Subcutaneous adipose tissue (tissue), 4 donors: Measurements from ENCODE around the gene CAMKK1. TPM values are rescaled to one million over a fixed set of nuclear protein-coding genes. Genes with fewer than 3 reads are reported as not detected.

ENCODE experiments used
- total RNA-seq, 4 donors: library from RNA; depleted of rRNA; stranded (reverse); fragments of >200 nt; gene quantifications; one replicate each; pipeline ENCODE4 v1.1.0, GENCODE V29; 2016
- TF ChIP-seq, protein P1 (sequence below): fragments of 450-650 bp; IDR thresholded peaks from one replicate; pipeline ENCODE4 v1.5.1; 2016; ENCODE audit warnings: low read depth, mild to moderate bottlenecking, control low read depth, antibody characterized with exemption, moderate library complexity

Gene CAMKK1
- total RNA-seq, 4 donors from 2014 or later = 3.2 to 6.6 (median 3.8) TPM

DNA sequence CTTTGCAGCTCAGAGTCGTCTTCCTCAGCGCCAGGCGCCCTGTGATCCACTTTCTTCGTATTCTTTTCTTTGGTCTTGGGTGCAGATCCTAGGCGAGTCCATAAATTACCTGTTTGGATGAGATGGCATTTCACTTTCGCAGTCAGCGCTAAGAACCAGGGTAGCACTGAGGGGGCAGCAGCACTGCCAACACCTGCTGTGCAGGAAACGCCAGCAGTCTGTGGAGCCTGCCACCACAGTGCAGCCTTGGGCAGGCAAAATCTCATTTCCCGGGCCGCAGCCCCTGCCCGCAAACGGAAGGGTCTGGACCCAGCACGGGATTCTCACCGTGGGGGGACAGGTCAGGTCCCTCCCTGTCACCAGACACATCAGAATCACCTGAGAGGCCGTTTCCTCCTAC, 79.7 kb downstream of the CAMKK1 start:
- TF ChIP-seq, protein P1, sequence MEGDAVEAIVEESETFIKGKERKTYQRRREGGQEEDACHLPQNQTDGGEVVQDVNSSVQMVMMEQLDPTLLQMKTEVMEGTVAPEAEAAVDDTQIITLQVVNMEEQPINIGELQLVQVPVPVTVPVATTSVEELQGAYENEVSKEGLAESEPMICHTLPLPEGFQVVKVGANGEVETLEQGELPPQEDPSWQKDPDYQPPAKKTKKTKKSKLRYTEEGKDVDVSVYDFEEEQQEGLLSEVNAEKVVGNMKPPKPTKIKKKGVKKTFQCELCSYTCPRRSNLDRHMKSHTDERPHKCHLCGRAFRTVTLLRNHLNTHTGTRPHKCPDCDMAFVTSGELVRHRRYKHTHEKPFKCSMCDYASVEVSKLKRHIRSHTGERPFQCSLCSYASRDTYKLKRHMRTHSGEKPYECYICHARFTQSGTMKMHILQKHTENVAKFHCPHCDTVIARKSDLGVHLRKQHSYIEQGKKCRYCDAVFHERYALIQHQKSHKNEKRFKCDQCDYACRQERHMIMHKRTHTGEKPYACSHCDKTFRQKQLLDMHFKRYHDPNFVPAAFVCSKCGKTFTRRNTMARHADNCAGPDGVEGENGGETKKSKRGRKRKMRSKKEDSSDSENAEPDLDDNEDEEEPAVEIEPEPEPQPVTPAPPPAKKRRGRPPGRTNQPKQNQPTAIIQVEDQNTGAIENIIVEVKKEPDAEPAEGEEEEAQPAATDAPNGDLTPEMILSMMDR = no peak

GRCh38 chr17:3812771-3813170, 80.1 kb downstream of the CAMKK1 start:
- TF ChIP-seq, protein P1 = no peak

DNA sequence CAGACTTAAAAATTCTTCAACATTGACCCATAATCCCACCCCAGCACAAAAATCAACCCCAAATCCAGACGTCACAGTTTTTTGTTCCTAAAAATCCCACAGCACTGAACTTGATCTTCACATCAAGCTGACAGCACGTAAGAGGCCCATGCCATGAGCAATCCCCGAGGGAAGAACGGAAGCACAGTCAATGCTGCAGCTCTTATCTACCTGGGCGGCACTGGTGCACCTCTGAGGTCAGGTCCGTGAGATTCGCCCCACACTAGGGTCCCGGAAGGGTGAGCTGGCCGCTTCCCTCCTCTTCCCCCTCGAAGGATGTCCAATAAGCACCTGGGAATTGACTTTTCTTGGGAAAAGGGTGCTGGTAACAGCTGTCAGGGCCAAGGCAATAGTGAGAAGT, 80.6 kb downstream of the CAMKK1 start:
- TF ChIP-seq, protein P1 = no peak

Other genes starting within 250 kb of the CAMKK1 start
- gene TAX1BP3, start 224.5 kb downstream of the CAMKK1 start, total RNA-seq = 10 to 100 TPM; 62.2 to 90.1 (median 76.9) TPM
- gene EMC6, start 224.2 kb downstream of the CAMKK1 start, total RNA-seq = 10 to 100 TPM; 14.5 to 17.2 (median 15.3) TPM
- gene P2RX5, start 196.9 kb downstream of the CAMKK1 start, total RNA-seq = under 1 TPM in 1 of 4 donors, not detected in 3; 0.68 TPM
- under 1 TPM in 3 of 4 donors, not detected in 1; 0.33 to 0.44 (median 0.34) TPM for gene HASPIN, start 169.2 kb downstream of the CAMKK1 start, total RNA-seq
- gene ITGAE, start 91.9 kb downstream of the CAMKK1 start, total RNA-seq = 10 to 100 TPM; 19.8 to 48.3 (median 30.8) TPM
- gene NCBP3, start 46.8 kb downstream of the CAMKK1 start, total RNA-seq = 10 to 100 TPM; 21.6 to 26.4 (median 23.6) TPM
- 1 to 10 TPM in 3 of 4 donors, under 1 TPM in 1; 0.94 to 9.3 (median 1.8) TPM for gene P2RX1, start 23.4 kb upstream of the CAMKK1 start, total RNA-seq
- 1 to 10 TPM; 2.3 to 7.5 (median 3.3) TPM for gene ATP2A3, start 71.4 kb upstream of the CAMKK1 start, total RNA-seq
- gene ZZEF1, start 250.0 kb upstream of the CAMKK1 start, total RNA-seq = 100 to 1,000 TPM in 1 of 4 donors, 10 to 100 TPM in 3; 59.0 to 115 (median 68.2) TPM